GM21526 (cell line): Measurements from ENCODE around the gene OPALIN.

Experiments used
- ATAC-seq: cut with Tn5 transposase; IDR thresholded peaks from one replicate; pipeline ENCODE4 v1.9.1; 2021; ENCODE audit warnings: moderate library complexity; ENCODE audit not compliant: unreplicated experiment, low FRiP score

The OPALIN gene

DNA sequence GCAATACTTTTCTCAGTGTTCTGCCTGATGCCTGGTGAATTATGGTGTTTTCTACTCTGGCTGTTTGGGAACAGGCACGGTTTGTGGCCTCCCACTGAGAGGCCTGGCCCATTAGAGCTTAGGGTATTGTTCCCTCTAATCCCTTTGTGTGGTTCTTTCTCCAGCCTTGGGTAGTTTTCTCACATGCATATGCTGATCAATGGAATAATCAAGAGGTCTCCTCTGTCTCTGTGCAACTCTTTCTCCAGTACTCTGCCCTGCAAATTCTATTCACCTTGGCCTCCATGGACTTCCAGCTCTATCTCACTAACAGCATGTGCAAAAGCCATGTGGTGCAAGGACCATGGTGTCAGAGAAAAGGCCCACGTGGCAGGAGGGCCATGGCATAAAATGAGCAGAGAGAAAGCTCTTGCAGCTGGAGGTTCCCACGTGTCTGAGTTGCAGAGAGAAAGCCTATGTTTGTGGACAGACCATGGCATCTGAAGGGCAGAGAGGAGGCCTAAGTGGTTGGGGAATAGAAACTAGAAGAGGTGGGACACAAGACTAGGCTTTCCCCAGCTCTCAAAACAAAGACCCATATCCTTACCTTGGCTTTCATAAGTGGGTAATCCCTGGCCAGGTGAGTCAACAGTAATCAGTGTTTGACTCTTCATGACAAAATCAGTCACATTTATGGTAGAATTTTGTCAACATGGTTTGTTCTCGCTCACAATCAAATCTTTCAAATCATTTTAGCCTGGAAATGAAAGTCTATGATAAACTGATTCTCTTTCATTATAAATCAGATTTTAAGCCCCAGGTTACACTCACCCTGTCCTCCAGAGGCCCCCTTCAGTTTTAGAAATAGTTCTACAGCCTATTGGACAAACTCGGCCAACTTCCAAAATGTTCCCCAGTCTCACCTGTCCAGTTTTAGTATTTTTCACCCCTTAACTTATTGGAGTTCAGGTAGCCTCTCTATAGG is 17.3 kb downstream of the OPALIN start:
- ATAC-seq, result no peak

DNA sequence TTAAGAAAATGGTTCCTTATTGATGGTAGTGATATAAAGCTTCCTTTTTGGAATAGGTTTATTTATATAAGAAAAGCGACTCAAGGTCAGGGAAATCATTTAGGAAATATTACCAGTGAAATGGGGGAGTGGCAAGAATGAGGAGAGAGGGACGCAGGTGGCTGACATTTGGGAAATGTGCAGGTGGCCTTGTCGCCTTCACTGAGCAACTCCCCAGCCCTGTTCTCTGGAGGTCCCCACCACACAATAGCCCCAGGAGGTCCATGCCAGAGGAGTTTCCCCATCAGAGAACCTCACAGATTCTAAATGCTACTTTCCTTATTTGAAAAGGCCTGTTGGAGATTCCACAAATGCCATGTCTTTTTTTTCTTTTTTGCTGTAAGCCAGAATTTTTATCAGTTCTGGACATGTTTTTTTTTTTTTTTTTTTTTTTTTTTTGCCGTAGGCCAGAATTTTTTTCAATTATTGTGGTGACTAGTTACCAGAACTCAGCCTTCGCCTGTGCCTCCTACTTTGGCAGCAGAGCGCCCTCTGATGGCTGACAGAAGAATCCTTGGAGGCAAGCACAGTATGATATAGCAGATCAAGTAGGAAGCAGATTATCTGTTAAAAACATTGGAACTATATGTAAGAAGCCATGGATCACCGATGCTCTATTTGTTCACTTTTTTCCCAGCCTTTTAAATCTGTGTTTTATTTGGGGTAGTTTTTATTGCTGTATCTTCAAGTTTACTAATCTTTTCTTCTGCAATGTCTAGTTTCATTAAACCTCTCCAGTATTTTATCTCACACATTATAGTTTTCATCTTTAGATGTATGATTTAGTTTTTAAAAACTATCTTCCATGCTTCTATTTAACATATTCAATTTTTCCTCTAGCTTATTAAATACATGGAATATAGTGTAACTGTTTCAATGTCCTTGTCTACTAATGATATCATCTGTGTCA is 18.6 kb downstream of the OPALIN start:
- no peak for ATAC-seq

GRCh38 chr10:96339383-96339782 is 19.4 kb downstream of the OPALIN start:
- ATAC-seq, result no peak

GRCh38 chr10:96338279-96338925 is 20.4 kb downstream of the OPALIN start:
- ATAC-seq, result no peak

DNA sequence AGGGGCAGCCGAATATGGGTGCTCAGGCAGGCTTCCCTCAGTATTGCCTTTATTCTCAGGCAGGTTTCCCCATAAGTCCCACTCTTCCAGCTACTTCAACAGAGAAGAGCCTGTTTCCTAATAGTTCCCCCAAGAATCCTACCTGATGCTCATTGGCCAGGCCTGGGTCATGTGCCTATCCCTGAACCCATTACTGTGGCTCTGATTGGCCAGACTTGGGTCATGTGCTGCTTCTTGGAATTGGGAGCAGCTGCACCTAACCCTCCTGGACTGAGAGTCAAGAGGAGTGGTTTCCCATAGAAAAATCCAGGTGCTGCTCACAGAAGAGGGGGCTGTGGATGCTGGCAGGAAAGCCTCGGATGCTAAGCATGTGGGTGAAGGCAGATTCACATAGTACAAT is 21.7 kb downstream of the OPALIN start:
- ATAC-seq, result no peak

DNA sequence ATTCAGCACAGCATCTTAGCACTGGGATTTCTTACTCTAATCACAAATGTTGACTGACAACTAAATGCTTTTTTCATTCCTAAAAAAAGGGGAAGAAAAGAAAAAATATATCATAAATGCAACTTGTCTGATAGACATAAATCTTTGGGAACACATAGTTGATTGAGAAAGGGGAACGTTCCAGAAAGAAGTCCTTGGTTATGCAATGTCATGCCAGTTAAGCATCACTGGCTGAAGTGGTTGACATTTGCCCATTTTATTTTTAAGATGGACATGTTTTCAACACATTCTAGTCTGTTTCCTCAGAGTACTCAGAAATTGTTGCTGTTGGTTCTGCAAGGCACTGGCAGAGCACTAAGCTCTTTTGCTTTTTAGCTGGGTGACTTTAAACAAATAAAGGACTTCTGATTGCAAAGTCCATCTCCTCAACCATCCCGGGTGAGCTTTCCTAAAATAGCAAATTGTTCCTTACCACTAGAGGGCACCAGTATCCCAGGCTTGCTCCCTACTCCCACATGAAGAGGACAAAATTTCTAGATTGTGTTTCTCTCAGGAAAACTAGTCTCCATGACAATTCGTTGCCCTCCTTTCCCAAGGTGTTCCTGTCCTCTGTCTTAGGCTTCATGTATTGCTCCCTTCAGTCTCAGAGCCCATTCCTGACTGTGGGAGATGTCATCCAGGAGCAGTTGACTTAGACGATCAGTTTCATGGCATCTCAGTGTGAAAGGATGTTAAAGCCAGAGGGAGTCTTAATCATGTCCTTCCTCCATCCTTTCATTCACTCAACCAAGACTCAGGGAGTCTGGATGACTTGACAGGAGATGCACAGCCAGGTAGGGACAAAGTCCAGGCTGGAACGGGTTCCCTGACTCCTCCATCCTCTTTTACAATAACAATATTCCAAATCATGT is 23.9 kb downstream of the OPALIN start:
- ATAC-seq, result no peak

DNA sequence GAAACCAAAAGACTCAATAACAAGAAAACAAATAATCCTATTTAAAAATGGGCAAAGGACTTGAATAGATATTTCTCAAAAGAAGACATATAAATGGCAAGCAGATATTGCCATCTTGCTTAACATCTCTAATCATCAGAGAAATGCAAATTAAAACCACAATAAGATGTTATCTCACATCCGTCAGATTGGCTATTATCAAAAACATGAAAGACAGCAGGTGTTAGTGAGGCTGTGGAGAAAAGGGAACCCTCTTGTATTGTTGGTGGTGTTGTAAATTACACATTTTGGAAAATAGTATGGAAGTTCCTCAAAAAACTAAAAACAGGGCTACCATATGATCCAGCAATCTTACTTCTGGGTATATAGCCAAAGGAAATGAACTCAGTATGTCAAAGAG is 25.7 kb downstream of the OPALIN start:
- no peak for ATAC-seq

DNA sequence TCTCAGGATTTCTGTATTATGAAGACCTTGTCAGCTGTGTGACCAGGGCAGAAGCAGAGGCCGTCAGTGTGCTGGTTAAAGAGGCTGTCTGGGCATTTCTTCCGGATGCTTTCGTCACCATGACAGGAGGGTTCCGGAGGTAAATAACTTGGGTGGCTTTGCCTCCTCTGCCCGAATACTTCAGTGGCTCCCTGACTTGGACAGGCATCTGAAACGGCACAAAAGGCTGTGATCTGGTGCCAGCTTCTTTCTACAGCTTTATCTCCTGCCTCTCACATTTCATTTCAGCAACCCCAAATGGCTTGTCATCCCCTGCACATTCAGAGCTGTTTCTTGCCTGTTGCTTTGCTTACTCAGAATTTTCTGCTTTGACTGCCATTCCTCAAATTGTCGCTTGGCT is 31.3 kb downstream of the OPALIN start:
- no peak for ATAC-seq

DNA sequence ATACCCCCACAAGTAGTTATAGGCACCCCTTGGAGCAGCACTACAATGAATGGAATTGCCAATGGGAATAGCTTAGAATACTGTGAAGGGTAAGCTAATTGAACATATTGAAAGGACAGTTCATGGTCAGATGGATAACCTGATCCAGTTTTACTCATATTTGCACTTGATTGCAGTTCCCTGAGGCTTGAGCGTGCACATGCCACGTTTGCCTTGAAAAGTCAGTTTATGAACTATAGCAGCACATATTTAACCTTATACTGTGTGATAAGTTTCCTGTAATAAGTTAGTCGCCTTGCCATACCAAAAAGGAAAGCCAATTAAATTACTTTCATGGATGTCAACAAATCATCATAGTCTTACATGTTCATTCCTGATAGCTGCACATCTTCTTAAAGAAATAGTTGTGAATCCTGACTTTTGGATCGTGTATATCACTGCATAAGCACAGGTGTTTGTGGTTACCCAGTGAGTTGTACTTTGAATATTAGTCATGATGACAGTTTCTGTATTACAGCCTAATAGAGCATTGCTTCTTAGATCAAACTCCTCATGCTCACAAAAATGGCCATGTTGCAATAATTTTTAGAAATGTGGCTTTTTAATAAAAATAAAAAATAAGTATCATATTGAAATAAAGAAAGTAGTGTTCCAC is 33.0 kb downstream of the OPALIN start:
- ATAC-seq, result peak; percentile 87

DNA sequence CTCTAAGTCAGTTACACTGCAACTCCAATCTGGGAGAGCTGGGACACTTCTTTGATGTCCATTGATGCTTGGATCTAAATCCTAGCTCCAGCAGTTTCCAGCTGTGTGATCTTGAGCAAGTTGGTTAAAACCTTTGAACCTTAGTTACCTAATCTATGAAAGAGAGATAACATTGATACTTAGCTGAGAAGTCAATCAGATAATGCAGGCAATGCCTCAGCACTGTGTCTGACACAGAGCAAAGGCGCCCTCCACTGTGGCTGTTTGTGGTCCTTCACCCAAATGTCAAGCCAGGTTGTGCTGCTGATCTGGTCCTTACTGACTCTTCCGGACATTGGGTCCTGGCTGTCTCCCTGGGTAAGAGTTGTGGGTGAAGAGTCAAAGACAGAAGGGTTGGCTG is 34.4 kb downstream of the OPALIN start:
- no peak for ATAC-seq

DNA sequence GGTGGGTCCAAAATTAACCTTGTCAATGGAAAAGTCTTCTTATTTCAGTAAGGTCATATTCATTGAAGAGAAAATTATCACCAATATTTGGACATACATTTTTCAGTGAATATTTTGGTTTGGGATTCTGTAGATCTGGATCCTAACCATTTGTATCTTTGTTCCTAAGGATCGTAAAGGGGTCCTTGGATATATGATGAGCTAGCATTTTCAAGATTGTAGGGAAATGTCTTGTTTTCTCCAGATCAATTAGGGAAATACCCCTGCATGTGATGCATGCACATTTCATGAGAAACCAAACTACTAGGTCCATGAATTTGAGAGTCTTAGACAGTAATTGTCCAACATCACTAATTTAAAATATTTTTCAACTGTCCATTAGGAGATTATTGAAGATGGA is 36.5 kb downstream of the OPALIN start:
- no peak for ATAC-seq

DNA sequence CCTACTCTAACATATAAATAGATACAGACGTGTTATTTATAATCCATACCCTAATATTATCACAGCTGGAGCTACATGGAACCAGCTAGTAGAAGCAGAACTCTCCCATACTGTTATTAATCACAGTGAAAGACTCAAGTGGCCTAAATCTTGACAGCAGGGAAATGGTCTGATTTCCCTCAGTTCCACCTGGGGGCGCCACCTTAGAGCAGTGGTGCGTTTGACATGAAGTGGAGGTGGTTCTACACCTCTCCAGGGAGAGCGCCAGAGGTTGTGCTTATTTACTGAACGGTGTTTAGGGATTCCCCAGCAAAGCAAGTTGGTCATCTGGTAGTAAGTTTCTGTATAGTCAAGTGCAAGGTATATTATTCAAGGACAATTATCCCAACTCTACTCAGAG is 37.0 kb downstream of the OPALIN start:
- no peak for ATAC-seq

DNA sequence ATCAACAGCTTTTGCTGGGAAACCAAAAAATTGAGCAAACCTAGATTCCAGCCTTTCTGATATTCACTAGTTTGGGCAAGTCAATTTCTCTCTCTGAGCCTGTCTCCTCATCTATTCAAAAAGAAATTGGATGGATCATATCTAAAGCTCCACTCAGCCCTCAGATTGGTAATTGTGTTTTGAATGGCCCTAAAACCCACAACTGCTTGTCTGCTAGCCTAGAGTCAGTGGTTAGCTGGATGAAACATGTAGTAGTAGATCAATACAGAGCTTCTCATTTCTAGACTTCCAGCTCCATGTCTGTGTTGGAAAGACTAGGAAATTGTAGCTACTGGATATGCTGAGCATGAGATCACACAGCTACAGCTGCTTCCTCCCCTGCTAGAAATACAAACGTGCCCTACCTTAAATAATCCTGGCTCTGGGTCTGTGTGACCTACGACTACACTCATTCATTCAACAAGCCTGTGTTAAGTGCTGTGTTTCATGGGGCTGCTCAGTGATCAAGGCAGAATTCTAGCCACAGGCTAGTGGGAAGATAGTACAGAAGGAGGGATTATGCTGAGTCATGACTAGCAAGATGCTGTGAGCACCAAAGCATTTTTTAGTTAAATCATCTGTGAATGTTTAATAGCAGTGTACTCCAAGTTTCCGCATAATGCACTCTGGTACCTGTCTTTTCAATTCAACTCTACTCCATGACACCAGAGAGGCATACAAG is 38.9 kb downstream of the OPALIN start:
- ATAC-seq, result no peak

DNA sequence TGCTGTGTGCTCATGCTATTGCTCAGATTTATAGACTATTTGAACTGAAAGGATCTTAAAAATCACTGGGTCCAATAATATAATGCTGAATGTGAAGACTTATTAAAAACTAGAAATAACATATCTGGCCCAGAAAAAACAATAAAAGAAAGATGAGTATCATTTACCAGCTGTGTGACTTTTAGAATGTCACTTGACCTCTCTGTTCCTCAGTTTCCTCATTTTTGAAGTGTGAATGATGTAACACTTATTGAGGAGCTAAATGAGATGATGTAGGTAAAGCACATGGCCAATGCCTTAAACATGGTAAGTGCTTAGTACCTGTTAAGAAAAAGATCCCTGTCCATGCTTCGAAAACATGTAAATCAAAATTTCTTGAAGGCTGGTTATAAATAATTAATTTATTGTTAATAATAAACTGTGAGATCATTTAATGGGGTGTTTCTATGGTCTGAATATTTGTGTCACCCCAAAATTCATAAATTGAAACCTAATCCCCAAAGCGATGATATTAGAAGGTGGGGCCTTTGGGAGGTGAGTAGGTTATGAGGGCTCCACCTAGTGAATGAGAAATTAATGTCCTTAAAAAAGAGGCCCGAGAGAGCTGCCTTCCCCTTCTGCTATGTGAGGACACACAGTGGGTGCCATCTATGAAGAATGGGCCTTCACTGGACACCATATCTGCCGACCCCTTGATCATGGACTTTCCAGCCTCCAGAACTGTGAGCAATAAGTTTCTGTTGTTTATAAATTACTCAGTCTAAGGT is 41.6 kb downstream of the OPALIN start:
- no peak for ATAC-seq

- ATAC-seq, result no peak
Measured at GRCh38 chr10:96313344-96313743, 45.5 kb downstream of the OPALIN start.

GRCh38 chr10:96311180-96311715 is 47.6 kb downstream of the OPALIN start:
- ATAC-seq, result no peak

DNA sequence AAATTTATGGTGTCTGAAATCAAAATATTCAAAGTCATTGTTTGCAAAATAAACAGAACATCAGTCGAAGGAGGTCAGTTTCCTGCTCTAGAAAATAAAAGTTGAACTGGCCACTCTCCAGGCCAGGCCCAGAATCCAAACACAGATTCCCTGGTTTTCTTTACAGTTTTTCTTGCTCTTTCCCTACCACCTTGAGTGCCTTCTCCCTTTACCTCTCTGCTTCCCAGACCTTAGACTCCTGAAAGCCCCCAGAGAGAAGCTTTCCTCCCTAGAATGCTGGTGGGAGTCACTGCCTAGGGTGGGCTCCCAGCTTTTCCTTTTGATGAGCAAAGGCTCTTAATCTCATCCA is 48.5 kb downstream of the OPALIN start:
- ATAC-seq, result no peak
